ENCODE data around the gene SNRNP200.

Gene SNRNP200

GRCh38 chr2:96243843-96244242, 61.5 kb downstream of the SNRNP200 start:
- H3K4me3 ChIP-seq (ENCODE audit: low read length), result no peak overlapping the region
- no peak for DNase-seq (ENCODE audit: low read depth)
- no peak for TF ChIP-seq CTCF (conservative IDR thresholded peaks at IDR 0.05; ENCODE audit: low read length)

- no peak for TF ChIP-seq CTCF (conservative IDR thresholded peaks at IDR 0.05; ENCODE audit: low read length)
- H3K4me3 ChIP-seq (ENCODE audit: low read length), result no peak overlapping the region
- peak; percentile 69 for DNase-seq (ENCODE audit: low read depth)
Measured at GRCh38 chr2:96241900-96242611, 63.3 kb downstream of the SNRNP200 start.

- TF ChIP-seq CTCF (conservative IDR thresholded peaks at IDR 0.05; ENCODE audit: low read length), result no peak
- no peak overlapping the region for H3K4me3 ChIP-seq (ENCODE audit: low read length)
- no peak for DNase-seq (ENCODE audit: low read depth)
Measured at GRCh38 chr2:96241227-96241626, 64.1 kb downstream of the SNRNP200 start.

DNA sequence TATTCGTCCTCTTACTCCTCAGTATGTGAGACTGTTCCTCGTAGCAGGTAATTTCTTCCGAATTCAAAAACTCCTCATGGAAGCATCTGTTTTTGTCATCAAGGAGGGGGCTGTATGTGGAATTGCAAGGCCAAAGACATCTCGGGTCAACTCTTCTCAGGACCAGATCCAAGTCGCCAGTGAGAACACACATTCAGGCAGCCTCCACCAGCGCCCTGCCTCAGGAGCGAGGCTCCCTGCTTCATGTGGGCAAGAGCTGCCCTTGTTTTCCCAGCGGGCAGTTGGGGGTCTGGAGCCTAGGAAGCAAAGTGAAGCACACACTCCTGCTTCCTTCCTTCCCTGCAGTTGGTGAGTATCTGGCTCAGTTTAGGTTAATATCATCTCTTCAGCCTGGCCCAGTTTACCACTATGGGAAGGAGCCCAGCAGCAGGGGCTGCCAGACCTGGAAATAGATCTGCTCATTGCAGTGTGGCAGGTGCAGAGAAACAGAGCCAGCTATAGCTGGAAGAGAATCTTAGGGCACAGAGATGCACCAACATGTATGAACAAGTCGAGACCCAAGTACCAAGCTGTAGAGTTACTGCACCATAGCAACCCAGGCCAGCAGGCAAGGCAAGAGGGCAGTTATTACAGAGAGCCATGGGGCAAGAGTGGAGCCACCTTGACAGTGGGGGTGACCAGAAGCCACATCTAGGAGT, 64.9 kb downstream of the SNRNP200 start:
- no peak overlapping the region for H3K4me3 ChIP-seq (ENCODE audit: low read length)
- DNase-seq (ENCODE audit: low read depth), result no peak
- TF ChIP-seq CTCF (conservative IDR thresholded peaks at IDR 0.05; ENCODE audit: low read length), result no peak

GRCh38 chr2:96239745-96240264, 65.5 kb downstream of the SNRNP200 start:
- H3K4me3 ChIP-seq (ENCODE audit: low read length), result no peak overlapping the region
- no peak for DNase-seq (ENCODE audit: low read depth)
- no peak for TF ChIP-seq CTCF (conservative IDR thresholded peaks at IDR 0.05; ENCODE audit: low read length)

GRCh38 chr2:96239091-96239490, 66.3 kb downstream of the SNRNP200 start:
- no peak overlapping the region for H3K4me3 ChIP-seq (ENCODE audit: low read length)
- TF ChIP-seq CTCF (conservative IDR thresholded peaks at IDR 0.05; ENCODE audit: low read length), result no peak
- no peak for DNase-seq (ENCODE audit: low read depth)

DNA sequence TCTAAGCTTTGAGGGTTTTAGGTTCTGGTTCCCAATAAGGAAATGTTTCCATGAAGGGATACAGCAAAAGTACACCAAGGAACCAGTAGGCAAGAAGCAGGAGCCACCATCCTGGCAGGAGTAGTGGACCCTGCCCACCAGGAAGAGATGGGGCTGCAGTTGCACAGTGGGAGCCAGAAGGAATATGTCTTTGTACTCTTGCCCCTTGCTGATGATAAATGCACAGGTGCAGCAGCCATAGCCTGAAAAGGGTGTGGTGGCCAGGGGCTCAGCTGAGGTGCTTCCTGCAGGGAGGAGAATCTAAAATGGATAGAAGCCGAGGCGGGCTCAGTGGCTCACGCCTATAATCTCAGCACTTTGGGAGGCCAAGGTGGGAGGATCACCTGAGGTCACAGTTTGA, 67.1 kb downstream of the SNRNP200 start:
- no peak for DNase-seq (ENCODE audit: low read depth)
- H3K4me3 ChIP-seq (ENCODE audit: low read length), result no peak overlapping the region
- no peak for TF ChIP-seq CTCF (conservative IDR thresholded peaks at IDR 0.05; ENCODE audit: low read length)

All from AG10803 (cell line).